K562 (cell line): ENCODE results near the gene PTPRC. TPM values are rescaled to one million over a fixed set of nuclear protein-coding genes. Genes with fewer than 3 reads are reported as not detected.
A peak's percentile ranks its signal among the peaks of the same experiment; 100 is the strongest.

Source experiments
- CBFA2T3 ChIP-seq: fragments of 450-650 bp; IDR thresholded peaks from 2 replicates; pipeline ENCODE4 v1.6.1; 2017
- CREBBP ChIP-seq: IDR thresholded peaks from one replicate; pipeline ENCODE4 v1.6.1; 2012; ENCODE audit warnings: low read depth, mild to moderate bottlenecking, control low read depth, inconsistent platforms, low read length
- GABPA ChIP-seq: fragments of 200-800 bp; sonication (Bioruptor generic); conservative IDR thresholded peaks from 2 replicates; pipeline ENCODE4 v1.6.1; 2016; ENCODE audit warnings: low read depth, missing genetic modification characterization, missing compliant biosample characterization
- PCBP1 ChIP-seq: fragments of 200-400 bp; formaldehyde crosslinking; IDR thresholded peaks from 2 replicates; pipeline ENCODE4 v1.6.1; 2018; ENCODE audit warnings: mild to moderate bottlenecking, low read depth, low read length; ENCODE audit not compliant: poor library complexity, severe bottlenecking
- TCF3 ChIP-seq: sonication (generic); formaldehyde crosslinking; IDR thresholded peaks from 2 replicates; pipeline ENCODE4 v1.4.0; 2020; ENCODE audit warnings: mild to moderate bottlenecking, missing genetic modification reagents
- TEAD4 ChIP-seq, 2 experiments: sonication (generic) in 1 of 2; formaldehyde crosslinking in 1 of 2; IDR thresholded peaks; 2 replicates each; pipeline versions ENCODE4 v1.6.1 to v1.8.0; 2012 to 2022; ENCODE audit warnings: borderline replicate concordance in 1 of 2, inconsistent platforms in 1 of 2, low read length in 1 of 2, mild to moderate bottlenecking in 1 of 2, missing genetic modification reagents in 1 of 2
- TFE3 ChIP-seq: fragments of 450-650 bp; formaldehyde crosslinking; IDR thresholded peaks from 2 replicates; pipeline ENCODE4 v1.4.0; 2020; ENCODE audit warnings: mild to moderate bottlenecking, mixed read lengths
- ZNF3 ChIP-seq: fragments of 250-450 bp; sonication (Bioruptor Pico); IDR thresholded peaks from 2 replicates; pipeline ENCODE4 v1.5.0; 2021; ENCODE audit warnings: mild to moderate bottlenecking, moderate library complexity
- ZNF384 ChIP-seq: IDR thresholded peaks from 2 replicates; pipeline ENCODE4 v1.6.1; 2012; ENCODE audit warnings: low read depth, low read length, improper control_type of control experiment
- ZNF57 ChIP-seq: fragments of 450-650 bp; formaldehyde crosslinking; IDR thresholded peaks from 2 replicates; pipeline ENCODE4 v1.4.0; 2020; ENCODE audit warnings: mild to moderate bottlenecking, moderate library complexity
- polyA plus RNA-seq, 8 experiments: library from polyadenylated mRNA; depleted of rRNA in 4 of 8; stranded (reverse) in 5 of 8; unstranded in 3 of 8; fragments of >200 nt; fragmentation: Nextera tagmentation in 2 of 8; fragmentation: Illumina TruSeq in 1 of 8; extraction: Ambion mirVana in 2 of 8; extraction: Trizol in 1 of 8; gene quantifications; 2 replicates each; pipeline versions ENCODE4 v1.2.1 to v1.2.3, GENCODE V29; 2011 to 2014; ENCODE audit warnings: inconsistent platforms in 1 of 8, missing spikeins in 1 of 8
- total RNA-seq, 7 experiments: library from RNA; depleted of rRNA in 6 of 7; stranded (reverse); fragments of >200 nt in 6 of 7; fragmentation: Illumina TruSeq in 2 of 7; extraction: Trizol in 2 of 7; gene quantifications; 2 replicates each; pipeline versions ENCODE4 v1.2.1 to v1.2.3, GENCODE V29; 2011 to 2021; ENCODE audit warnings: low replicate concordance in 1 of 7

PTPRC gene
- total and polyA plus RNA-seq, 9 of the 15 experiments (the other 6 are each of a cell fraction or from before 2014, with no cell fraction given), result 7.1 to 107 (median 62.9) TPM

GRCh38 chr1:198656500-198656932 lies 17.7 kb downstream of the PTPRC start (continued):
- TF ChIP-seq TFE3 (CRISPR knock-in tag), result no peak
- peak; percentile 16; the same call in 1 of the 2 replicates for TF ChIP-seq ZNF384
- no peak for TF ChIP-seq ZNF3 (CRISPR knock-in tag)
- TF ChIP-seq TEAD4 (IDR thresholded peaks at IDR 0.05; ENCODE audit: low read length), result peak; percentile 35; the same call in 1 of the 2 replicates
- no peak for TF ChIP-seq TEAD4 (CRISPR knock-in tag; IDR thresholded peaks at IDR 0.05; ENCODE audit: borderline replicate concordance)
- TF ChIP-seq GABPA (tag), result no peak
- peak; percentile 59 for TF ChIP-seq CBFA2T3
- TF ChIP-seq PCBP1, result no peak
- no peak for TF ChIP-seq CREBBP
- no peak for TF ChIP-seq ZNF57 (CRISPR knock-in tag)
- TF ChIP-seq TCF3, result peak; percentile 27; the same call in 1 of the 2 replicates
